GM18498 (cell line): ENCODE data around the gene AZIN2.
"Not testable (repeated sequence)": the region's sequence is repeated elsewhere in the genome, so short reads cannot be mapped to it uniquely, and the experiment has no call there.

ENCODE experiments used
- ATAC-seq: cut with Tn5 transposase; IDR thresholded peaks from one replicate; pipeline ENCODE4 v1.9.1; 2021; ENCODE audit warnings: mild to moderate bottlenecking, moderate library complexity; ENCODE audit not compliant: unreplicated experiment

Gene AZIN2

GRCh38 chr1:33056426-33056825 lies 24.5 kb upstream of the AZIN2 start:
- no peak for ATAC-seq

- no peak for ATAC-seq
Measured at GRCh38 chr1:33057095-33057494, 23.9 kb upstream of the AZIN2 start.

GRCh38 chr1:33060579-33061083 lies 20.3 kb upstream of the AZIN2 start:
- ATAC-seq = no peak

GRCh38 chr1:33061834-33062233 lies 19.1 kb upstream of the AZIN2 start:
- ATAC-seq = no peak

- ATAC-seq = not testable (repeated sequence)
Measured at GRCh38 chr1:33064284-33064683, 16.7 kb upstream of the AZIN2 start.

- ATAC-seq = no peak
Measured at GRCh38 chr1:33065301-33065700, 15.7 kb upstream of the AZIN2 start.

- not testable (repeated sequence) for ATAC-seq
Measured at GRCh38 chr1:33066477-33066876, 14.5 kb upstream of the AZIN2 start.

- ATAC-seq = not testable (repeated sequence)
Measured at GRCh38 chr1:33068108-33068507, 12.8 kb upstream of the AZIN2 start.

- ATAC-seq = no peak
Measured at GRCh38 chr1:33070628-33071027, 10.3 kb upstream of the AZIN2 start.

GRCh38 chr1:33072707-33073106 lies 8.2 kb upstream of the AZIN2 start:
- no peak for ATAC-seq

- no peak for ATAC-seq
Measured at GRCh38 chr1:33074193-33074945, 6.6 kb upstream of the AZIN2 start.

GRCh38 chr1:33078030-33078591 lies 2.8 kb upstream of the AZIN2 start:
- ATAC-seq = no peak

GRCh38 chr1:33080373-33080772 lies 580 bp upstream of the AZIN2 start:
- no peak for ATAC-seq

- ATAC-seq = no peak
Measured at GRCh38 chr1:33081554-33082305, 777 bp downstream of the AZIN2 start.

- ATAC-seq = no peak
Measured at GRCh38 chr1:33082575-33083108, 1.7 kb downstream of the AZIN2 start.

- ATAC-seq = no peak
Measured at GRCh38 chr1:33085332-33085731, 4.4 kb downstream of the AZIN2 start.

GRCh38 chr1:33086384-33086850 lies 5.5 kb downstream of the AZIN2 start:
- no peak for ATAC-seq

GRCh38 chr1:33087677-33088076 lies 6.7 kb downstream of the AZIN2 start:
- ATAC-seq = no peak

- ATAC-seq = no peak
Measured at GRCh38 chr1:33088119-33088906, 7.4 kb downstream of the AZIN2 start.

GRCh38 chr1:33089457-33089856 lies 8.5 kb downstream of the AZIN2 start:
- ATAC-seq = no peak

- ATAC-seq = no peak
Measured at GRCh38 chr1:33092438-33092837, 11.5 kb downstream of the AZIN2 start.
